GM21717 (cell line): Measurements from ENCODE around the gene TNFAIP3.

Source experiments
- ATAC-seq: cut with Tn5 transposase; IDR thresholded peaks from one replicate; pipeline ENCODE4 v1.9.1; 2021; ENCODE audit warnings: mild to moderate bottlenecking, moderate library complexity; ENCODE audit not compliant: unreplicated experiment

The TNFAIP3 gene

GRCh38 chr6:137862419-137863090 is 4.5 kb upstream of the TNFAIP3 start:
- ATAC-seq: no peak

GRCh38 chr6:137863091-137863797 is 3.8 kb upstream of the TNFAIP3 start:
- no peak for ATAC-seq

- ATAC-seq: no peak
Observed at GRCh38 chr6:137864812-137865508, 2.1 kb upstream of the TNFAIP3 start.

- peak; percentile 34 for ATAC-seq
Observed at GRCh38 chr6:137866200-137866913, 702 bp upstream of the TNFAIP3 start.

GRCh38 chr6:137867685-137868509 is 838 bp downstream of the TNFAIP3 start:
- ATAC-seq: peak; percentile 6

- no peak for ATAC-seq
Observed at GRCh38 chr6:137868721-137869548, 1.9 kb downstream of the TNFAIP3 start.

GRCh38 chr6:137869549-137870307 is 2.7 kb downstream of the TNFAIP3 start:
- no peak for ATAC-seq

- no peak for ATAC-seq
Observed at GRCh38 chr6:137870308-137870644, 3.2 kb downstream of the TNFAIP3 start.

GRCh38 chr6:137870744-137871247 is 3.7 kb downstream of the TNFAIP3 start:
- peak; percentile 16 for ATAC-seq

- no peak for ATAC-seq
Observed at GRCh38 chr6:137871291-137871690, 4.2 kb downstream of the TNFAIP3 start.

GRCh38 chr6:137871831-137872454 is 4.9 kb downstream of the TNFAIP3 start:
- no peak for ATAC-seq

GRCh38 chr6:137872581-137873115 is 5.6 kb downstream of the TNFAIP3 start:
- no peak for ATAC-seq

GRCh38 chr6:137873273-137873762 is 6.3 kb downstream of the TNFAIP3 start:
- peak; percentile 49 for ATAC-seq

- ATAC-seq: no peak
Observed at GRCh38 chr6:137874204-137875057, 7.4 kb downstream of the TNFAIP3 start.

GRCh38 chr6:137875058-137875520 is 8.0 kb downstream of the TNFAIP3 start:
- no peak for ATAC-seq

GRCh38 chr6:137875606-137876005 is 8.5 kb downstream of the TNFAIP3 start:
- ATAC-seq: no peak

- no peak for ATAC-seq
Observed at GRCh38 chr6:137876547-137876946, 9.5 kb downstream of the TNFAIP3 start.
